Loucy (cell line): ENCODE measurements around the gene TMEM37.

Experiments used
- EZH2phosphoT487 ChIP-seq: fragments of 200-600 bp; IDR thresholded peaks from 2 replicates; pipeline ENCODE4 v1.6.1; 2018; ENCODE audit warnings: antibody characterized with exemption, mild to moderate bottlenecking, moderate library complexity, borderline replicate concordance
- TF ChIP-seq, protein P1 (sequence below): fragments of 200-600 bp; sonication (generic); conservative IDR thresholded peaks from 2 replicates; pipeline ENCODE4 v1.5.1; 2014; ENCODE audit warnings: mild to moderate bottlenecking, antibody characterized with exemption, low read length

DNA sequence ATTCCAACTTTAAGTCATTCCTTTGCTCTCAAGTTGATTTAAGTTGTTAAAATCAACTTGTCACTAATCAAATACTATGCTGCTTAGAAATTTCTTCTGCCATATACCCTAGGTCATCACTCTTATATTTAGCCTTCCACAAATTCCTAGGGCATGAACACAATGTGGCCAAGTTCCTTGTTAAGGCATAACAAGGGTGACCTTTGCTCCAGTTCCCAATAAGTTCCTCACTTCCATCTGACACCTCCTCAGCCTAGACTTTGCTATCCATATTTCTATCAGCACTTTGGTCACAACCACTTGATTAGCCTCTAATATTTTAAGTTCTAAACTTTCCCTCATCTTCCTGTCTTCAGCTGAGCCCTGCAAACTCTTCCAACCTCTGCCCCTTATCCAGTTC is 9.9 kb upstream of the TMEM37 start:
- TF ChIP-seq, protein P1, sequence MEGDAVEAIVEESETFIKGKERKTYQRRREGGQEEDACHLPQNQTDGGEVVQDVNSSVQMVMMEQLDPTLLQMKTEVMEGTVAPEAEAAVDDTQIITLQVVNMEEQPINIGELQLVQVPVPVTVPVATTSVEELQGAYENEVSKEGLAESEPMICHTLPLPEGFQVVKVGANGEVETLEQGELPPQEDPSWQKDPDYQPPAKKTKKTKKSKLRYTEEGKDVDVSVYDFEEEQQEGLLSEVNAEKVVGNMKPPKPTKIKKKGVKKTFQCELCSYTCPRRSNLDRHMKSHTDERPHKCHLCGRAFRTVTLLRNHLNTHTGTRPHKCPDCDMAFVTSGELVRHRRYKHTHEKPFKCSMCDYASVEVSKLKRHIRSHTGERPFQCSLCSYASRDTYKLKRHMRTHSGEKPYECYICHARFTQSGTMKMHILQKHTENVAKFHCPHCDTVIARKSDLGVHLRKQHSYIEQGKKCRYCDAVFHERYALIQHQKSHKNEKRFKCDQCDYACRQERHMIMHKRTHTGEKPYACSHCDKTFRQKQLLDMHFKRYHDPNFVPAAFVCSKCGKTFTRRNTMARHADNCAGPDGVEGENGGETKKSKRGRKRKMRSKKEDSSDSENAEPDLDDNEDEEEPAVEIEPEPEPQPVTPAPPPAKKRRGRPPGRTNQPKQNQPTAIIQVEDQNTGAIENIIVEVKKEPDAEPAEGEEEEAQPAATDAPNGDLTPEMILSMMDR = no peak
- TF ChIP-seq EZH2phosphoT487 = no peak
